Measurements from ENCODE around the gene CCP110. TPM values are rescaled to one million over a fixed set of nuclear protein-coding genes. Genes with fewer than 3 reads are reported as not detected.

CCP110 gene
- total and polyA plus RNA-seq, 4 donors, result 7.4 to 67.9 (median 15.4) TPM

DNA sequence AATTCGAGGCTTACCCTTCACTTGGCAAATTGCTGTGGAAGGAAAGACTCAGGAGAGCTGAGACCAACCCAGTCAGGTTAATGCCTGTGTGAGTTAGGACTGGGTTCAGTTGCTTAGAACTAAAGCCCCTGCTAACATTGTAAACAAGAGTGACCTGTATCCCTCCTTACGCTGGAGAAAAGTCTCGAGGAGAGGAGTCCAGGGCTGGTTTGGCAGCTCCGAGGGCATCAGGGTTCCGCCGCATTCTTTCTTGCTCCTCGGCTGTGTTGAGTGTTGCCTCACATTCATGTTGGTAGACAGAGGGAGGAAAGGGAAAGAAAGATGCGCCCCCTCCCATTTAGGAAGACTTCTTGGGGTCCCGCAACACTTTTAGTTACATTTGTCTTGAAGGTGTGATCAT is 50.3 kb downstream of the CCP110 start:
- H3K4me3 ChIP-seq, result no peak overlapping the region
- H3K27ac ChIP-seq (ENCODE audit: low read depth in 1 of 2, low read length in 1 of 2), result no peak overlapping the region
- WGBS, 2 donors, result 93 to 96% methylated on average over 9 of the region's 9 CpGs
- no peak overlapping the region for H3K9ac ChIP-seq (ENCODE audit: insufficient read depth in 1 of 2, low read length in 2 of 2)
- TF ChIP-seq, protein P1, sequence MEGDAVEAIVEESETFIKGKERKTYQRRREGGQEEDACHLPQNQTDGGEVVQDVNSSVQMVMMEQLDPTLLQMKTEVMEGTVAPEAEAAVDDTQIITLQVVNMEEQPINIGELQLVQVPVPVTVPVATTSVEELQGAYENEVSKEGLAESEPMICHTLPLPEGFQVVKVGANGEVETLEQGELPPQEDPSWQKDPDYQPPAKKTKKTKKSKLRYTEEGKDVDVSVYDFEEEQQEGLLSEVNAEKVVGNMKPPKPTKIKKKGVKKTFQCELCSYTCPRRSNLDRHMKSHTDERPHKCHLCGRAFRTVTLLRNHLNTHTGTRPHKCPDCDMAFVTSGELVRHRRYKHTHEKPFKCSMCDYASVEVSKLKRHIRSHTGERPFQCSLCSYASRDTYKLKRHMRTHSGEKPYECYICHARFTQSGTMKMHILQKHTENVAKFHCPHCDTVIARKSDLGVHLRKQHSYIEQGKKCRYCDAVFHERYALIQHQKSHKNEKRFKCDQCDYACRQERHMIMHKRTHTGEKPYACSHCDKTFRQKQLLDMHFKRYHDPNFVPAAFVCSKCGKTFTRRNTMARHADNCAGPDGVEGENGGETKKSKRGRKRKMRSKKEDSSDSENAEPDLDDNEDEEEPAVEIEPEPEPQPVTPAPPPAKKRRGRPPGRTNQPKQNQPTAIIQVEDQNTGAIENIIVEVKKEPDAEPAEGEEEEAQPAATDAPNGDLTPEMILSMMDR (IDR thresholded peaks at IDR 0.05; ENCODE audit: control extremely low read depth, extremely low read depth), result no peak
- peaks cover 17 to 47% (median 38%) of the 10 kb centered on the region in 4 donors for H3K36me3 ChIP-seq (ENCODE audit: control insufficient read depth in 4 of 4, insufficient read depth in 4 of 4, low read length in 4 of 4)
- ATAC-seq (ENCODE audit: insufficient read depth, low FRiP score) (no peak), DNase-seq (no peak)
- H3K9me3 ChIP-seq (ENCODE audit: control insufficient read depth in 4 of 4, insufficient read depth in 3 of 4, low read length in 3 of 4), result peaks cover 0 to 2% (median 0%) of the 10 kb centered on the region in 4 donors
- H3K4me1 ChIP-seq (ENCODE audit: control insufficient read depth in 5 of 5, insufficient read depth in 5 of 5, low read length in 5 of 5), result no peaks in the 10 kb centered on the region
- no peaks in the 10 kb centered on the region for H3K27me3 ChIP-seq (ENCODE audit: control insufficient read depth in 3 of 3, insufficient read depth in 3 of 3, low read length in 2 of 3)

DNA sequence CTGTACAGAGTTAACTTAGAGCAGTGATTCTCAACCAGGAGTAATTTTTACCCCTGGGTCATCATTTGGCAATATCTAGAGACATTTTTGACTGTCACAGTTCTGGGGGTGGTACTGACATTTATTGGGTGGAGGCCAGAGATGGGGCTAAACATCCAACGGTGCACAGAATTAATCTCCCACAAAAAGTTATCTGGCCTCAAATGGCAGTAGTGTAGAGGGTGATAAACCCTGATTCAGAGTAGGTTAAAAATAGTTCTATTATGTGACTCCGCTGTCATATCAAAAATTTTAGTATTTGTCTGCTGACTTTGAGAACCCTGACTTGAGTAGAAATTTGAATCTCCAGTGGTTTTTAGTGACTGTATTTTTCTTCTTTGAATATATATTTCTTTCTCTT is 50.9 kb downstream of the CCP110 start:
- Histone ChIP-seq H3K4me1 (ENCODE audit: control insufficient read depth in 5 of 5, insufficient read depth in 5 of 5, low read length in 5 of 5) (no peaks in the 10 kb centered on the region), H3K9ac (ENCODE audit: insufficient read depth in 1 of 2, low read length in 2 of 2) (no peak overlapping the region), H3K36me3 (ENCODE audit: control insufficient read depth in 4 of 4, insufficient read depth in 4 of 4, low read length in 4 of 4) (peaks cover 21 to 44% (median 36%) of the 10 kb centered on the region in 4 donors), H3K9me3 (ENCODE audit: control insufficient read depth in 4 of 4, insufficient read depth in 3 of 4, low read length in 3 of 4) (peaks cover 0 to 3% (median 0%) of the 10 kb centered on the region in 4 donors), H3K27me3 (ENCODE audit: control insufficient read depth in 3 of 3, insufficient read depth in 3 of 3, low read length in 2 of 3) (no peaks in the 10 kb centered on the region), H3K4me3 (no peak overlapping the region), H3K27ac (ENCODE audit: low read depth in 1 of 2, low read length in 1 of 2) (no peak overlapping the region)
- TF ChIP-seq, protein P1 (IDR thresholded peaks at IDR 0.05; ENCODE audit: control extremely low read depth, extremely low read depth), result no peak
- DNase-seq (no peak), ATAC-seq (ENCODE audit: insufficient read depth, low FRiP score) (no peak)
- 77 to 82% methylated on average over 2 of the region's 2 CpGs for WGBS, 2 donors

DNA sequence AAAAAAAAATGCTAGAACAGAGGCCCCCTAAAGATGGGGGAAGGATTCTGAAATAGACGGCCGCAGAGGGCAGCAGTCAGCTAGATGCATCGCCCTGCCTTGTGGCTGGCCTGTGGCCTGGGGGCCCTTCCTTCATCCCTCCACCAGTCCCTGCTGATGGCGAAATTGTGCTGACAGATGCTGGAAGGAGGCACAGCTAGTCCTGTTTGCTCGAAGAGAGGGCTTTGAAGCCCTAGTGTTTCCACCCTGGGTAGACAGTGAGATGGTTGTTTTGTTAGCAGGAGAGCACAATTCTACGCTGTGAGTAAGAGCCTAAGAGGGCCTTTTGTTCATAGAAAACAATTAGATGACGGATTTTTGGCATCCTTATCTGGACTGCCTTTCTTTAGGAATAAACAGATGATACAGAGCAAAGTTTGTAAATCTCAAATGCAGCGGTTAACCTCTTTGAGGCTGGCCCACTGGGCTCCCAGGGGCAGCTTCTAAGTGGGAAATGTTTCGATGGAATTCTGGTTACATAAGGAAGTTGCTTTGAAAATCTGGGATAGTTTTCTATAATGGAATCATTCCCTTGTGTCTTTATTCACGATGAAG is 54.7 kb downstream of the CCP110 start:
- H3K27ac ChIP-seq (ENCODE audit: low read depth in 1 of 2, low read length in 1 of 2), result no peak overlapping the region
- peaks cover 32 to 55% (median 44%) of the 10 kb centered on the region in 4 donors for H3K36me3 ChIP-seq (ENCODE audit: control insufficient read depth in 4 of 4, insufficient read depth in 4 of 4, low read length in 4 of 4)
- 80 to 81% methylated on average over 10 of the region's 10 CpGs for WGBS, 2 donors
- TF ChIP-seq, protein P1 (IDR thresholded peaks at IDR 0.05; ENCODE audit: control extremely low read depth, extremely low read depth), result no peak
- DNase-seq (peak in 1 of 3 donors; percentile 9), ATAC-seq (ENCODE audit: insufficient read depth, low FRiP score) (no peak)
- no peak overlapping the region for H3K9ac ChIP-seq (ENCODE audit: insufficient read depth in 1 of 2, low read length in 2 of 2)
- no peak overlapping the region for H3K4me3 ChIP-seq
- peaks cover 0 to 7% (median 0%) of the 10 kb centered on the region in 4 donors for H3K9me3 ChIP-seq (ENCODE audit: control insufficient read depth in 4 of 4, insufficient read depth in 3 of 4, low read length in 3 of 4)
- H3K4me1 ChIP-seq (ENCODE audit: control insufficient read depth in 5 of 5, insufficient read depth in 5 of 5, low read length in 5 of 5), result no peaks in the 10 kb centered on the region
- no peaks in the 10 kb centered on the region for H3K27me3 ChIP-seq (ENCODE audit: control insufficient read depth in 3 of 3, insufficient read depth in 3 of 3, low read length in 2 of 3)
